Measurements from ENCODE around the gene SYCE3.

DNA sequence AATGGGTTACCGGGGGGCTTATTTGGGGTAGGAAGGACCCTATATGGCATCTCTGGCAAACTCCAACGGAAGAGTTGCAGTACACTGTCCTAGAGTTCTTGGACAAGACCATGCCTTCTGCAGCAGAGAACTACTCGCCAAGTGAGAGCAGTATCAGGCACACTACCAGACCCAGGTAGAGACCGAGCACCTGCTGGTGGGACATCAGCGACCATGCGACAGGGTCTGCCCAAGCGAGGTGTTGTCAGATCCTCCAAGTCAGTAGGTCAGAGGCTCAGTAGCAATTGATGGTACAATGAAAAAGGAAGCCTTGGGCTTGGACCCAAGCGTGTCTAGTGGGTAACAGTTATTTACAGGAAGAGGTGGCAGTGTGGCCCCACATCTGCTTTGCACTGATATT, 23.1 kb upstream of the SYCE3 start:
- no peak for TF ChIP-seq EZH2 (optimal IDR thresholded peaks at IDR 0.05; ENCODE audit: low read depth, low read length)
- TF ChIP-seq, protein P1, sequence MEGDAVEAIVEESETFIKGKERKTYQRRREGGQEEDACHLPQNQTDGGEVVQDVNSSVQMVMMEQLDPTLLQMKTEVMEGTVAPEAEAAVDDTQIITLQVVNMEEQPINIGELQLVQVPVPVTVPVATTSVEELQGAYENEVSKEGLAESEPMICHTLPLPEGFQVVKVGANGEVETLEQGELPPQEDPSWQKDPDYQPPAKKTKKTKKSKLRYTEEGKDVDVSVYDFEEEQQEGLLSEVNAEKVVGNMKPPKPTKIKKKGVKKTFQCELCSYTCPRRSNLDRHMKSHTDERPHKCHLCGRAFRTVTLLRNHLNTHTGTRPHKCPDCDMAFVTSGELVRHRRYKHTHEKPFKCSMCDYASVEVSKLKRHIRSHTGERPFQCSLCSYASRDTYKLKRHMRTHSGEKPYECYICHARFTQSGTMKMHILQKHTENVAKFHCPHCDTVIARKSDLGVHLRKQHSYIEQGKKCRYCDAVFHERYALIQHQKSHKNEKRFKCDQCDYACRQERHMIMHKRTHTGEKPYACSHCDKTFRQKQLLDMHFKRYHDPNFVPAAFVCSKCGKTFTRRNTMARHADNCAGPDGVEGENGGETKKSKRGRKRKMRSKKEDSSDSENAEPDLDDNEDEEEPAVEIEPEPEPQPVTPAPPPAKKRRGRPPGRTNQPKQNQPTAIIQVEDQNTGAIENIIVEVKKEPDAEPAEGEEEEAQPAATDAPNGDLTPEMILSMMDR (IDR thresholded peaks at IDR 0.05; ENCODE audit: low read length) = no peak

Data from MM.1S (cell line).